ENCODE results near the gene FBN1.

Gene FBN1

GRCh38 chr15:48462688-48463087 is 182.8 kb downstream of the FBN1 start:
- DNase-seq: no peak

GRCh38 chr15:48459571-48460442 is 185.7 kb downstream of the FBN1 start:
- no peak for DNase-seq

GRCh38 chr15:48458876-48459275 is 186.6 kb downstream of the FBN1 start:
- no peak for DNase-seq

GRCh38 chr15:48456134-48456533 is 189.4 kb downstream of the FBN1 start:
- no peak for DNase-seq

GRCh38 chr15:48451736-48452135 is 193.8 kb downstream of the FBN1 start:
- DNase-seq: no peak

GRCh38 chr15:48451241-48451640 is 194.3 kb downstream of the FBN1 start:
- DNase-seq: no peak

GRCh38 chr15:48449734-48450133 is 195.8 kb downstream of the FBN1 start:
- no peak for DNase-seq

GRCh38 chr15:48447657-48448056 is 197.9 kb downstream of the FBN1 start:
- DNase-seq: no peak

GRCh38 chr15:48447058-48447457 is 198.5 kb downstream of the FBN1 start:
- no peak for DNase-seq

GRCh38 chr15:48442011-48442410 is 203.5 kb downstream of the FBN1 start:
- DNase-seq: no peak

- no peak for DNase-seq
Measured at GRCh38 chr15:48440084-48440483, 205.4 kb downstream of the FBN1 start.

- no peak for DNase-seq
Measured at GRCh38 chr15:48437178-48437577, 208.3 kb downstream of the FBN1 start.

- no peak for DNase-seq
Measured at GRCh38 chr15:48435321-48435720, 210.2 kb downstream of the FBN1 start.

GRCh38 chr15:48433226-48433886 is 212.2 kb downstream of the FBN1 start:
- DNase-seq: no peak

GRCh38 chr15:48432688-48433087 is 212.8 kb downstream of the FBN1 start:
- DNase-seq: no peak

- DNase-seq: no peak
Measured at GRCh38 chr15:48427960-48428547, 217.5 kb downstream of the FBN1 start.

- no peak for DNase-seq
Measured at GRCh38 chr15:48427479-48427878, 218.0 kb downstream of the FBN1 start.

- no peak for DNase-seq
Measured at GRCh38 chr15:48426941-48427340, 218.6 kb downstream of the FBN1 start.

- DNase-seq: no peak
Measured at GRCh38 chr15:48426044-48426443, 219.5 kb downstream of the FBN1 start.

- DNase-seq: no peak
Measured at GRCh38 chr15:48425051-48425450, 220.5 kb downstream of the FBN1 start.

GRCh38 chr15:48423896-48424475 is 221.5 kb downstream of the FBN1 start:
- DNase-seq: no peak

- no peak for DNase-seq
Measured at GRCh38 chr15:48423342-48423741, 222.2 kb downstream of the FBN1 start.

- no peak for DNase-seq
Measured at GRCh38 chr15:48422401-48422800, 223.1 kb downstream of the FBN1 start.

GRCh38 chr15:48421362-48421761 is 224.1 kb downstream of the FBN1 start:
- no peak for DNase-seq
